GM12892 (cell line): ENCODE measurements around the gene FBXL7.

Experiments used
- POLR2A ChIP-seq: IDR thresholded peaks from 2 replicates; pipeline ENCODE4 v1.6.1; 2011; ENCODE audit warnings: low read depth, low read length, control low read depth
- POLR2AphosphoS5 ChIP-seq: IDR thresholded peaks from 2 replicates; pipeline ENCODE4 v1.6.1; 2011; ENCODE audit warnings: low read depth, low read length, control low read depth
- TAF1 ChIP-seq: IDR thresholded peaks from 2 replicates; pipeline ENCODE4 v1.6.1; 2011; ENCODE audit warnings: low read depth, mild to moderate bottlenecking, control low read depth, low read length, borderline replicate concordance

DNA sequence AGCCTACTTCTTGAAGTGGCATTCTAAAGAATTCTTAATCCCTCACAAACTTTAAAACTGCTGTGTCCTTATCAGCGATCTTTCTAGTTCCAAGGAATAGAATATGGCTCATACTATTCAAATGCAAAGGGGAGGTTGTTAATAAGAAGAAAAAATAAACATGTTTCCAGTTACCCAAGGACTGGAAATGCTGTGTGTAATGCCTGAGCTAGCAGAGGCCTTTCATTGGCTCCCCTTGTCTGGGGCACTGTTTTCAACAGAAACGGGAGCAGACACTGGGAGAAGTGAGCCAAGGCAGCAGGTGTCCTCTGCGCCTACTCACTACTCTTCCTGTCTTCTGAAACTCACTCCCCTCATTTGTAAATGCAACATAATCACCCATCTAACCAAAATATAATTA, 426.6 kb downstream of the FBXL7 start:
- TF ChIP-seq POLR2AphosphoS5 (no peak), TAF1 (no peak), POLR2A (no peak)
